Measurements from ENCODE around the gene LAMC1.

The LAMC1 gene

GRCh38 chr1:183019860-183020259 lies 3.4 kb upstream of the LAMC1 start:
- H3K9me3 ChIP-seq = no peaks in the 10 kb centered on the region
- peaks cover 0 to 26% (median 13%) of the 10 kb centered on the region in 4 donors for H3K4me1 ChIP-seq
- intact Hi-C loops (cut with DNase I; ENCODE audit: low total_unique reads) = loop anchor here (5.0 to 10.0 kb wide), 3 partner anchors 55 to 205 kb away; no protein-coding TSS in a partner anchor
- H3K4me3 ChIP-seq = no peak overlapping the region
- DNase-seq = no peak
- no peaks in the 10 kb centered on the region for H3K36me3 ChIP-seq
- TF ChIP-seq CTCF (IDR thresholded peaks at IDR 0.05) = no peak
- no peaks in the 10 kb centered on the region for H3K27me3 ChIP-seq
- peak overlapping the region in 1 of 2 donors; percentile 99 for H3K27ac ChIP-seq

- H3K4me3 ChIP-seq = peak overlapping the region; percentile 77 to 86
- H3K4me1 ChIP-seq = peaks cover 0 to 29% (median 13%) of the 10 kb centered on the region in 4 donors
- peak overlapping the region; percentile 97 to 99 for H3K27ac ChIP-seq
- H3K9me3 ChIP-seq = no peaks in the 10 kb centered on the region
- TF ChIP-seq CTCF (IDR thresholded peaks at IDR 0.05) = no peak
- no peak for DNase-seq
- no peaks in the 10 kb centered on the region for H3K36me3 ChIP-seq
- intact Hi-C loops (cut with DNase I; ENCODE audit: low total_unique reads) = loop anchor here (5.0 to 10.0 kb wide), 2 partner anchors 56 to 203 kb away; no protein-coding TSS in a partner anchor
- no peaks in the 10 kb centered on the region for H3K27me3 ChIP-seq
These were observed 1.6 kb upstream of the LAMC1 start for GRCh38 chr1:183021405-183022201.

- H3K27ac ChIP-seq = peak overlapping the region; percentile 97 to 99
- TF ChIP-seq CTCF (IDR thresholded peaks at IDR 0.05) = no peak
- DNase-seq = peak; percentile 92 to 96
- no peaks in the 10 kb centered on the region for H3K36me3 ChIP-seq
- intact Hi-C loops (cut with DNase I; ENCODE audit: low total_unique reads) = loop anchor here (5.0 to 10.0 kb wide), 2 partner anchors 55 to 202 kb away; no protein-coding TSS in a partner anchor
- peak overlapping the region; percentile 77 to 86 for H3K4me3 ChIP-seq
- no peaks in the 10 kb centered on the region for H3K27me3 ChIP-seq
- H3K4me1 ChIP-seq = peaks cover 0 to 38% (median 18%) of the 10 kb centered on the region in 4 donors
- H3K9me3 ChIP-seq = no peaks in the 10 kb centered on the region
These were observed 746 bp upstream of the LAMC1 start for GRCh38 chr1:183022202-183023145.

GRCh38 chr1:183023601-183024316 lies 539 bp downstream of the LAMC1 start:
- Histone ChIP-seq H3K4me1 (peaks cover 0 to 50% (median 28%) of the 10 kb centered on the region in 4 donors), H3K9me3 (no peaks in the 10 kb centered on the region), H3K27ac (peak overlapping the region; percentile 97 to 99), H3K4me3 (peak overlapping the region; percentile 77 to 86), H3K36me3 (no peaks in the 10 kb centered on the region), H3K27me3 (no peaks in the 10 kb centered on the region)
- peak; percentile 57 to 78 for DNase-seq
- peak; percentile 39 to 42 for TF ChIP-seq CTCF (IDR thresholded peaks at IDR 0.05)
- intact Hi-C loops (cut with DNase I; ENCODE audit: low total_unique reads) = loop anchor here (5.0 to 10.0 kb wide), 2 partner anchors 54 to 201 kb away; no protein-coding TSS in a partner anchor

Measured in tibial artery (tissue), 4 donors.